ENCODE measurements around the gene DAAM1. TPM values are rescaled to one million over a fixed set of nuclear protein-coding genes. Genes with fewer than 3 reads are reported as not detected.

The DAAM1 gene
- total RNA-seq, 1 donor from 2014 or later, result 38.0 TPM

DNA sequence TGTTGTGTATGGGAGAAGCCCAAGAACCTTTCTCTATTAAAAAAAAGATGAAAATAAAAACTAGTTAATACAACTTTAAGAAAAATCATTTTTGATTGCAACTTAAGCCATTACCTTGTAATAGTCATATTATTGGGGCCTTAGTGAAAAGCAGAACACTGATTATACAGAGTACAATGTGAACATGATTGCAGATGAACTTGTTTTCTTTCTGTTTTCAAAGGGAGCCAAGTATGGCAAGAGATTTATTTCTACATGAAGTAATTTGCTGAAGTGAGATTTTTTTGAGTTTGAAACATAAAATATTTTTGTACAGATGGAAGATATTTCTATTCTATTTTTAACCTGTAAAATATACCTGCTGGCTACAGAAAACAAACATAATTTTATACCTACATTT is 171.8 kb downstream of the DAAM1 start:
- Mint-ChIP-seq H3K9me3 (ENCODE audit: unreplicated experiment) (peaks cover 2% of the 10 kb centered on the region), H3K27me3 (ENCODE audit: low read depth, unreplicated experiment) (no peaks in the 10 kb centered on the region), H3K27ac (ENCODE audit: unreplicated experiment) (no peak overlapping the region), H3K4me1 (ENCODE audit: low read depth, unreplicated experiment) (peaks cover 33% of the 10 kb centered on the region), H3K4me3 (ENCODE audit: unreplicated experiment) (no peak overlapping the region), H3K36me3 (ENCODE audit: low read depth, unreplicated experiment) (peaks cover 16% of the 10 kb centered on the region)
- FAIRE-seq (no peak), DNase-seq (ENCODE audit: low read depth) (no peak)
- Histone ChIP-seq H3K79me2 (ENCODE audit: insufficient read depth, low read length) (no peaks in the 10 kb centered on the region), H3K4me2 (ENCODE audit: low read length) (no peak overlapping the region), H3K9ac (ENCODE audit: low read length) (no peak overlapping the region), H3K4me3 (ENCODE audit: insufficient read depth, low read depth, low read length) (no peak overlapping the region), H3K36me3 (ENCODE audit: insufficient read depth, low read length) (peaks cover under 1% of the 10 kb centered on the region), H3K27ac (ENCODE audit: low read depth, low read length) (no peak overlapping the region), H4K20me1 (ENCODE audit: insufficient read depth, low read length) (no peaks in the 10 kb centered on the region), H2AFZ (ENCODE audit: low read depth, low read length) (no peak overlapping the region), H3K27me3 (ENCODE audit: insufficient read depth, low read length) (no peaks in the 10 kb centered on the region), H3K4me1 (ENCODE audit: insufficient read depth, low read length) (peaks cover 32% of the 10 kb centered on the region), H3K9me3 (ENCODE audit: insufficient read depth, low read depth, low read length) (no peaks in the 10 kb centered on the region)
- TF ChIP-seq, protein P1, sequence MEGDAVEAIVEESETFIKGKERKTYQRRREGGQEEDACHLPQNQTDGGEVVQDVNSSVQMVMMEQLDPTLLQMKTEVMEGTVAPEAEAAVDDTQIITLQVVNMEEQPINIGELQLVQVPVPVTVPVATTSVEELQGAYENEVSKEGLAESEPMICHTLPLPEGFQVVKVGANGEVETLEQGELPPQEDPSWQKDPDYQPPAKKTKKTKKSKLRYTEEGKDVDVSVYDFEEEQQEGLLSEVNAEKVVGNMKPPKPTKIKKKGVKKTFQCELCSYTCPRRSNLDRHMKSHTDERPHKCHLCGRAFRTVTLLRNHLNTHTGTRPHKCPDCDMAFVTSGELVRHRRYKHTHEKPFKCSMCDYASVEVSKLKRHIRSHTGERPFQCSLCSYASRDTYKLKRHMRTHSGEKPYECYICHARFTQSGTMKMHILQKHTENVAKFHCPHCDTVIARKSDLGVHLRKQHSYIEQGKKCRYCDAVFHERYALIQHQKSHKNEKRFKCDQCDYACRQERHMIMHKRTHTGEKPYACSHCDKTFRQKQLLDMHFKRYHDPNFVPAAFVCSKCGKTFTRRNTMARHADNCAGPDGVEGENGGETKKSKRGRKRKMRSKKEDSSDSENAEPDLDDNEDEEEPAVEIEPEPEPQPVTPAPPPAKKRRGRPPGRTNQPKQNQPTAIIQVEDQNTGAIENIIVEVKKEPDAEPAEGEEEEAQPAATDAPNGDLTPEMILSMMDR (IDR thresholded peaks at IDR 0.05; ENCODE audit: insufficient read depth, low read depth, low read length), result no peak
- no peak for TF ChIP-seq EZH2 (IDR thresholded peaks at IDR 0.05; ENCODE audit: insufficient read depth, low read length)

DNA sequence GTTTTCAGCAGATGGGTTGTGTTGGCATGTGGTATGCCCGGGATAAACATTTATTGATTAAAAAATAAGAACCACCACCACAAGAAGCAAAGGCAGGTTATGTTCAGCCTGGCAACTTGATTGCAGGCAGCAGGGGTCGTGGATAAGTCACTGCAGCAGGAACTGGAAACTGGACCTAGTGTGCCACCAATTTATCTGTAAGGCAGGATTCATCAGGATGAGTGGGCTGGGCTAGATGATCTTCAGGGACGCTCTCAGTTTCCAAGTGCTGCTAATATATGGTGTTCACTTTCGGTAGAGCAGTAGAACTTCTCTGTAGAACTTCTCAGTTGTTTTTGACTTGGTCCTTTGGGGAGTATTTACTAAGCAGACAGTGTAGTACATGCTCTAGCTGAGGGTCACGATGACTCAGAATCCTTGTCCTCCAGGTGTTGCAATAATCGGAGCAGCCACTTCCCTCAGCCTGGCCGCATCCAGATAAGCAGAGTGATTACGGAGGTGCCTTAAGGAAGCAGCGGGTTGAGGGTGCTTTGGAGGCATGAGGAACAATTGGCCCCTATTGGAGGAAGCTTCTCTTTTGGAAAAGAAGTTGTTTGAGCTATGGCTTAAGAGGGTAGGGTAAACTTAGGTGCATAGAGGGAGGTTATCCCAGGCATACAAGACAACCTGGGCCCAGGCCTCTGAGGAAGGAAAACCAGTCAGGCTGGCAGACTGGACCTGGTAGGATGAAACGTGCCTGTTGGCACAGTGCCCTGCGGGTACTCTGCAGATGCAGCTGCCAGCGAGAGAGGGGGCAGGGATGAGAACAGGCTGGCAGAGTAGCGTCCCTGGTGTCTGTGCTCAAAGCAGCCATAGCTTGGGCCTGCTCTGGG is 172.7 kb downstream of the DAAM1 start:
- no peak overlapping the region for H3K27ac ChIP-seq (ENCODE audit: low read depth, low read length)
- no peak overlapping the region for H2AFZ ChIP-seq (ENCODE audit: low read depth, low read length)
- H3K4me2 ChIP-seq (ENCODE audit: low read length), result peak overlapping the region; percentile 22
- H3K4me3 Mint-ChIP-seq (ENCODE audit: unreplicated experiment), result no peak overlapping the region
- no peak overlapping the region for H3K9ac ChIP-seq (ENCODE audit: low read length)
- H3K27ac Mint-ChIP-seq (ENCODE audit: unreplicated experiment), result no peak overlapping the region
- peak; percentile 92 for DNase-seq (ENCODE audit: low read depth)
- H3K79me2 ChIP-seq (ENCODE audit: insufficient read depth, low read length), result no peaks in the 10 kb centered on the region
- H3K4me1 Mint-ChIP-seq (ENCODE audit: low read depth, unreplicated experiment), result peaks cover 32% of the 10 kb centered on the region
- H3K27me3 Mint-ChIP-seq (ENCODE audit: low read depth, unreplicated experiment), result no peaks in the 10 kb centered on the region
- H3K36me3 ChIP-seq (ENCODE audit: insufficient read depth, low read length), result no peaks in the 10 kb centered on the region
- peaks cover 16% of the 10 kb centered on the region for H3K36me3 Mint-ChIP-seq (ENCODE audit: low read depth, unreplicated experiment)
- H3K27me3 ChIP-seq (ENCODE audit: insufficient read depth, low read length), result no peaks in the 10 kb centered on the region
- H3K4me3 ChIP-seq (ENCODE audit: insufficient read depth, low read depth, low read length), result no peak overlapping the region
- no peaks in the 10 kb centered on the region for H3K9me3 ChIP-seq (ENCODE audit: insufficient read depth, low read depth, low read length)
- no peak for TF ChIP-seq EZH2 (IDR thresholded peaks at IDR 0.05; ENCODE audit: insufficient read depth, low read length)
- TF ChIP-seq, protein P1 (IDR thresholded peaks at IDR 0.05; ENCODE audit: insufficient read depth, low read depth, low read length), result no peak
- no peak for FAIRE-seq
- peaks cover 32% of the 10 kb centered on the region for H3K4me1 ChIP-seq (ENCODE audit: insufficient read depth, low read length)
- H4K20me1 ChIP-seq (ENCODE audit: insufficient read depth, low read length), result no peaks in the 10 kb centered on the region
- peaks cover 2% of the 10 kb centered on the region for H3K9me3 Mint-ChIP-seq (ENCODE audit: unreplicated experiment)

DNA sequence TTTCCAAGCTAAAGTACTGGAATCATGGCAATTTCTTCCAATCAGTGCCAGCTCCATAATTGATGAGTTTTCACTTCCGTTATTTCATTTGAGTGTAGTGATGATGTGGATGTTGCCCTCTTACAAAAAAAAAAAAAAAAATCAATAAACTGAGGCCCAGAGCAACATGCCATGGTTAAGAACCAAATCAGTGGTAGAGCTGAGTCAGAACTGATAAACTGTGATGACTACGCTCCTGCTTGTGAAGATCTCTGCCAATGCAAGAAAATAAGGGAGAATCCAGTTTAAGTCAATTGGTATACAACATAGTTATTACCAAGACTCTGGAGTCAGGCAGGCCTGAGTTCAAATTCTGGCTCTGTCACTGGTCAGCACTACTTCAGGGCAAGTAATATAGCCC is 174.0 kb downstream of the DAAM1 start:
- Histone ChIP-seq H2AFZ (ENCODE audit: low read depth, low read length) (no peak overlapping the region), H4K20me1 (ENCODE audit: insufficient read depth, low read length) (no peaks in the 10 kb centered on the region), H3K4me3 (ENCODE audit: insufficient read depth, low read depth, low read length) (no peak overlapping the region), H3K9me3 (ENCODE audit: insufficient read depth, low read depth, low read length) (no peaks in the 10 kb centered on the region), H3K27me3 (ENCODE audit: insufficient read depth, low read length) (no peaks in the 10 kb centered on the region), H3K36me3 (ENCODE audit: insufficient read depth, low read length) (peaks cover 3% of the 10 kb centered on the region), H3K4me1 (ENCODE audit: insufficient read depth, low read length) (peaks cover 32% of the 10 kb centered on the region), H3K27ac (ENCODE audit: low read depth, low read length) (no peak overlapping the region), H3K79me2 (ENCODE audit: insufficient read depth, low read length) (no peaks in the 10 kb centered on the region), H3K4me2 (ENCODE audit: low read length) (peak overlapping the region; percentile 79), H3K9ac (ENCODE audit: low read length) (no peak overlapping the region)
- H3K4me1 Mint-ChIP-seq (ENCODE audit: low read depth, unreplicated experiment), result peaks cover 32% of the 10 kb centered on the region
- DNase-seq (ENCODE audit: low read depth), result peak; percentile 75
- no peaks in the 10 kb centered on the region for H3K9me3 Mint-ChIP-seq (ENCODE audit: unreplicated experiment)
- H3K27me3 Mint-ChIP-seq (ENCODE audit: low read depth, unreplicated experiment), result no peaks in the 10 kb centered on the region
- H3K27ac Mint-ChIP-seq (ENCODE audit: unreplicated experiment), result no peak overlapping the region
- FAIRE-seq, result no peak
- no peak overlapping the region for H3K4me3 Mint-ChIP-seq (ENCODE audit: unreplicated experiment)
- peaks cover 11% of the 10 kb centered on the region for H3K36me3 Mint-ChIP-seq (ENCODE audit: low read depth, unreplicated experiment)
- TF ChIP-seq, protein P1 (IDR thresholded peaks at IDR 0.05; ENCODE audit: insufficient read depth, low read depth, low read length), result no peak
- no peak for TF ChIP-seq EZH2 (IDR thresholded peaks at IDR 0.05; ENCODE audit: insufficient read depth, low read length)

All from astrocyte (in vitro differentiated cells and primary cell).